GM18519 (cell line): ENCODE measurements around the gene PPARD.
A peak's percentile ranks its signal among the peaks of the same experiment; 100 is the strongest.
"Not testable (repeated sequence)": the region's sequence is repeated elsewhere in the genome, so short reads cannot be mapped to it uniquely, and the experiment has no call there.

Experiments used
- ATAC-seq: cut with Tn5 transposase; IDR thresholded peaks from one replicate; pipeline ENCODE4 v1.9.1; 2021; ENCODE audit warnings: mild to moderate bottlenecking, moderate library complexity; ENCODE audit not compliant: unreplicated experiment, low FRiP score

PPARD gene

GRCh38 chr6:35342258-35343091, at the start of gene PPARD:
Gene PPARD (plus strand): TSS chr6:35342558. CDS start chr6:35411088, 68,530 bp downstream.
- ATAC-seq, result peak; percentile 89

- no peak for ATAC-seq
Measured at GRCh38 chr6:35293681-35294080, 48.7 kb upstream of the PPARD start.

GRCh38 chr6:35294308-35294945, 47.9 kb upstream of the PPARD start:
- ATAC-seq, result no peak

- ATAC-seq, result no peak
Measured at GRCh38 chr6:35295036-35295435, 47.3 kb upstream of the PPARD start.

- no peak for ATAC-seq
Measured at GRCh38 chr6:35295521-35296315, 46.6 kb upstream of the PPARD start.

GRCh38 chr6:35296931-35297600, 45.3 kb upstream of the PPARD start:
- ATAC-seq, result no peak

- peak; percentile 63 for ATAC-seq
Measured at GRCh38 chr6:35297601-35298481, 44.5 kb upstream of the PPARD start, which contains the start of gene DEF6. Gene DEF6 (plus strand): TSS chr6:35297818. CDS start chr6:35297857, 39 bp downstream.

- no peak for ATAC-seq
Measured at GRCh38 chr6:35298625-35299140, 43.7 kb upstream of the PPARD start.

GRCh38 chr6:35299674-35300073, 42.7 kb upstream of the PPARD start:
- ATAC-seq, result no peak

- no peak for ATAC-seq
Measured at GRCh38 chr6:35300848-35301247, 41.5 kb upstream of the PPARD start.

- peak; percentile 47 for ATAC-seq
Measured at GRCh38 chr6:35302604-35303241, 39.6 kb upstream of the PPARD start.

- no peak for ATAC-seq
Measured at GRCh38 chr6:35304299-35304698, 38.1 kb upstream of the PPARD start.

- no peak for ATAC-seq
Measured at GRCh38 chr6:35305117-35305516, 37.2 kb upstream of the PPARD start.

GRCh38 chr6:35307138-35307537, 35.2 kb upstream of the PPARD start:
- ATAC-seq, result not testable (repeated sequence)

- ATAC-seq, result not testable (repeated sequence)
Measured at GRCh38 chr6:35308543-35308942, 33.8 kb upstream of the PPARD start.

GRCh38 chr6:35309611-35310264, 32.6 kb upstream of the PPARD start:
- no peak for ATAC-seq

- ATAC-seq, result no peak
Measured at GRCh38 chr6:35310265-35310831, 32.0 kb upstream of the PPARD start.
